GM12872 (cell line): ENCODE results near the gene WDR76.

Experiments used
- TF ChIP-seq, protein P1 (sequence below): IDR thresholded peaks from 3 replicates; pipeline ENCODE4 v1.5.1; 2011; ENCODE audit warnings: low read depth, mild to moderate bottlenecking, low read length, moderate library complexity; ENCODE audit not compliant: insufficient read depth

The WDR76 gene

DNA sequence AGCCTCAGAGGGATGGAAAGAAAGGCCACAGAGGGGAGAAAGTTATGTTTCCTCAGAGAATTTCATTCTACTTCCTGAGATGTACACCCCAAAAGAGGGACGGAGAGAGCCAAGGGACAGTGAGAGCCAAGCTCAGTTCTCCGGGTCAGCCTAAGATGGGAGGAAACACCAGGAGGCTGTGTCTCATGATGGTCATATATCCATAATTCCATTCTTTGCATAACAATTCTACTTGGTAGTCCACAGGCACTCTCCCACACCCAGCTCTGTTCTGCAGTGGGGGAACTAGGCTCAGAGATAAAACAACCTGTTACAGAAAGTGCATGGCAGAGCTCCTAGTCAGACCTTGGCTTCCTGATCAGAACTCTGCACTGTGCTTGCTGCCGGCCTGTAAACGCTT, 54.4 kb downstream of the WDR76 start:
- TF ChIP-seq, protein P1, sequence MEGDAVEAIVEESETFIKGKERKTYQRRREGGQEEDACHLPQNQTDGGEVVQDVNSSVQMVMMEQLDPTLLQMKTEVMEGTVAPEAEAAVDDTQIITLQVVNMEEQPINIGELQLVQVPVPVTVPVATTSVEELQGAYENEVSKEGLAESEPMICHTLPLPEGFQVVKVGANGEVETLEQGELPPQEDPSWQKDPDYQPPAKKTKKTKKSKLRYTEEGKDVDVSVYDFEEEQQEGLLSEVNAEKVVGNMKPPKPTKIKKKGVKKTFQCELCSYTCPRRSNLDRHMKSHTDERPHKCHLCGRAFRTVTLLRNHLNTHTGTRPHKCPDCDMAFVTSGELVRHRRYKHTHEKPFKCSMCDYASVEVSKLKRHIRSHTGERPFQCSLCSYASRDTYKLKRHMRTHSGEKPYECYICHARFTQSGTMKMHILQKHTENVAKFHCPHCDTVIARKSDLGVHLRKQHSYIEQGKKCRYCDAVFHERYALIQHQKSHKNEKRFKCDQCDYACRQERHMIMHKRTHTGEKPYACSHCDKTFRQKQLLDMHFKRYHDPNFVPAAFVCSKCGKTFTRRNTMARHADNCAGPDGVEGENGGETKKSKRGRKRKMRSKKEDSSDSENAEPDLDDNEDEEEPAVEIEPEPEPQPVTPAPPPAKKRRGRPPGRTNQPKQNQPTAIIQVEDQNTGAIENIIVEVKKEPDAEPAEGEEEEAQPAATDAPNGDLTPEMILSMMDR = no peak

DNA sequence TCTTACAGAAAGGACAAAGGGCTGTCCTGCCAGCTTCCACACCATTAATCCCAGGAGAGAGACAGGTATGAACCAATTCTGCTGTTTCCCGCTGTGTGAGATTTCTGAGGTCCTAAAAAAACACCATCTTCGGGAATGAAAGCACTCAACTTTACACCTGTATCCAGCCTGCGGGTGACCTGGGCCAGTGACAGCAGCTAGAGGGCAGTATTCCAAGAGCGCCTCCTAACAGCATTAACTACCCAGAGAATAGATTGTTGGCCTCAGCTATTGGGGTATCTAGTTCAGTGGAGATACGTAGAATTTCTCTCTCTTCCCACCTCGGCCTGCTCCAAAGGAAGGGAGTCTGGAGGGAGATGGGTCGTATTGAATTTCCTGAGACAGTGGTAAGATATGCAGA, 55.1 kb downstream of the WDR76 start:
- TF ChIP-seq, protein P1 = peak; percentile 52

DNA sequence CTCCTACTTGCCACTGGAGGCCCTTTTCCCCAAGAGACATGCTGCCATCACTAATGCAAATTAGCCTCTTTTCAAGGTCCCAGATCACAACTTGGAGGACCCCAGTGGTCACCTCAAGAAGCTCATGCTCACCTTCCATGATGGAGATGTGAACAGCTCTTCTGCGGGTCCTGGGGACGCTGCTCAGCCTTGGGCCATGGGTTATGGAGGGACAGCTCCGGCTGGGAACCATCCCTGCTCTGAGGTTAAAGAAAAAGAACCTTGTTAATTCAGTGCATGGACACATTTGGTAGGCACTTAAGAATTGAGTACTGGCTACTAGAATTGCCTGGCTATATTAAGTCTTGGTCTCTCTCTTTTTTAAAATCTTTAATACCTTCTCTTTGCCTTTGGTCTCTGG, 56.8 kb downstream of the WDR76 start:
- TF ChIP-seq, protein P1 = no peak

DNA sequence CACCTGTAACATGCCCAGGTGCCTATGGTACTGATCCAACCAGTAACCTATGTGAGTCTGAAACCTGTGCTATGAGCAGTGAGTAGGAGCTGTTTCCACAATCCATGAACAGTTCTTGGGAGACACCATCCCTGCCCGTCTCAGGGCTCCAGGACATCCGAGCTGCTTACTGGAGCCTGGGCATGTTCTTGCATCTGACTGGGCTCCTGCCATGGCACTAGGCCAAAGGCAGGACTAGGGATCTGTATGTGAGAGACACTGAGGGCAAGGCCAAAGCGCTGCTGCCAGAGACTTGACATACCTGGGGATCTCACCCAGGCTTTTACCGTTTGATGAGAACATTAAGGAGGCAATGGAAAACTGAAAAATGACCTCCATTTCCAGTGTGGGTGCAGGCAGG, 59.8 kb downstream of the WDR76 start:
- TF ChIP-seq, protein P1 = no peak

- TF ChIP-seq, protein P1 = no peak
These were observed 61.1 kb downstream of the WDR76 start for GRCh38 chr15:43887901-43888300.

DNA sequence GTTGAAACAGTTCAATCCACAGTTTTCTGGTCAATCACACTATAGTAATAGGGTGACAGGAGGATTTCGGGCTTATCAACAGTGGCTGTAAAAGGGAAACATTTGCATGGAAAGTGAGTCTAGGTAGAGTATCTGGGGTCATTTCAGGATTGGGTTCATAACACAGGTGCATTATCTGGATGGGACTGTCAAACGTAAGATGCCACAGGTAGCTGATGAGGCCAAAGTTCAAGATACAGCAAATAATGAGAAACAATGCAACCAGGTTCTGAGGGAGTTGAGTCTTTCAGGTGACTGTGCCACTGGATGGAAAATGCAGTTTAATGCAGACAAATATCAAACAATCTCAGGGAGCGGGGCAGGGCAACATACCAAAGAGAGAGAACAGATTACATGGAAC, 62.2 kb downstream of the WDR76 start:
- TF ChIP-seq, protein P1 = no peak

DNA sequence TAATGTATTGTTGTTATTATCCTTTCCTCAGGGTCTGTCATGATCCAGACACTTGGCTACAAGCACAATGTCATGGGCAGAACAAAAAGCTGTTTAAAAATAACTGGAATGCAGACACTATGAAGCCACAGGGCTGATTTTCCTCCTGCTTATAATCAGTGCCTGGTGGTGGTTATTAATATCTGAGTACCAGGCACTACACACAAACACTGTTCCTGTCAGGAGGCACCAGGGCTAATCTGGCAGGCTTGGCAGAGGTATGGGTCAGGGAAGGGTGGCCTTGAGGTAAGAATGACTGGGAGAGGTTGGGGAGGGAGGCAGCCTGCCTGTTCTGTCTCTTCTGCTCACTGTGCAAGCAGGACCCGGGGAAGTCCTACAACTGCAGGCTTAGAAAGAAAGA, 67.2 kb downstream of the WDR76 start:
- TF ChIP-seq, protein P1 = no peak

DNA sequence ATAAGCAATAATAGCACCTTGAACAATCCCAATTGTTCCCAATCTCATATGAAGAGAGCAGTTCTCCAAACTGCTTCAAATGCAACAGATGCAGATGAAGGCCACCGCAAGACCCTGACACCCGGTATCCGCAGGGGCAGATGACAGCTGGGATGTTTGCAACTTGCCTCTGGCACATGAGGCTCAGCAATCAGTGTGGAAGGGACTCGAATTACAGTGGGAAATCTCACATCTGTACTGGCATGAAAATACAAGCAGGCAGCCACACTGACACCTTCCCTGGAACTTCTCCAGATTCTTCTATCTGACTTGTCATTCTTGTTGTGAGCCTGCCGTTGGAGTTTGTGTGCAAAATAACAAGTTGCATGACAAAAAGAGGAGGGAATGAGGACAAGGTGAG, 68.8 kb downstream of the WDR76 start:
- TF ChIP-seq, protein P1 = no peak
